MM.1S (cell line): Measurements from ENCODE around the gene IFIT1.

Source experiments
- DNase-seq: peaks from one replicate; pipeline ENCODE4 v3.0.0-alpha.2; 2015
- H2AFZ ChIP-seq: fragments of 300-600 bp; sonication (generic); 2 replicates; pipeline ENCODE4 v1.6.0; 2016; ENCODE audit warnings: antibody characterized with exemption, low read length
- H3F3A ChIP-seq: fragments of 300-600 bp; sonication (generic); 2 replicates; pipeline ENCODE4 v1.6.1; 2016; ENCODE audit warnings: mild to moderate bottlenecking, antibody characterized with exemption, low read length, moderate library complexity, mixed read lengths; ENCODE audit not compliant: insufficient read depth
- H3K27ac ChIP-seq: fragments of 300-600 bp; sonication (generic); 2 replicates; pipeline ENCODE4 v1.5.1; 2016; ENCODE audit warnings: mild to moderate bottlenecking, low read length
- H3K27me3 ChIP-seq: fragments of 300-600 bp; sonication (generic); replicated peaks from 2 replicates; pipeline ENCODE4 v1.6.0; 2016; ENCODE audit warnings: low read length; ENCODE audit not compliant: insufficient read depth
- H3K36me3 ChIP-seq: fragments of 300-600 bp; sonication (generic); replicated peaks from 2 replicates; pipeline ENCODE4 v1.6.1; 2016; ENCODE audit warnings: mild to moderate bottlenecking, low read length, mixed read lengths; ENCODE audit not compliant: insufficient read depth
- H3K4me1 ChIP-seq: fragments of 300-600 bp; sonication (generic); 2 replicates; pipeline ENCODE4 v1.6.1; 2016; ENCODE audit warnings: low read length, mixed read lengths
- H3K4me2 ChIP-seq: fragments of 300-600 bp; sonication (generic); 2 replicates; pipeline ENCODE4 v1.6.0; 2016; ENCODE audit warnings: low read depth, low read length
- H3K4me3 ChIP-seq: fragments of 300-600 bp; sonication (generic); 2 replicates; pipeline ENCODE4 v1.5.1; 2016; ENCODE audit warnings: low read length, mixed read lengths
- H3K79me2 ChIP-seq: fragments of 300-600 bp; sonication (generic); 2 replicates; pipeline ENCODE4 v1.6.1; 2016; ENCODE audit warnings: mixed run types, low read length, mixed read lengths
- H3K9ac ChIP-seq: fragments of 300-600 bp; sonication (generic); 2 replicates; pipeline ENCODE4 v1.6.1; 2016; ENCODE audit warnings: low read length, mixed read lengths
- H3K9me2 ChIP-seq: fragments of 300-600 bp; sonication (generic); replicated peaks from 2 replicates; pipeline ENCODE4 v1.6.1; 2016; ENCODE audit warnings: mild to moderate bottlenecking, low read length, mixed read lengths; ENCODE audit not compliant: insufficient read depth
- H3K9me3 ChIP-seq: fragments of 300-600 bp; sonication (generic); replicated peaks from 2 replicates; pipeline ENCODE4 v1.6.1; 2016; ENCODE audit warnings: mild to moderate bottlenecking, low read length, mixed read lengths; ENCODE audit not compliant: insufficient read depth
- H4K20me1 ChIP-seq: fragments of 300-600 bp; sonication (generic); 2 replicates; pipeline ENCODE4 v1.6.1; 2016; ENCODE audit warnings: mild to moderate bottlenecking, low read length, moderate library complexity, mixed read lengths; ENCODE audit not compliant: insufficient read depth
- EZH2 ChIP-seq: fragments of 300-600 bp; sonication (generic); optimal IDR thresholded peaks from 2 replicates; pipeline ENCODE3; 2017; ENCODE audit warnings: low read depth, mild to moderate bottlenecking, antibody characterized with exemption, low read length, mixed read lengths
- EZH2phosphoT487 ChIP-seq: fragments of 300-600 bp; sonication (generic); IDR thresholded peaks from 2 replicates; pipeline ENCODE4 v1.6.1; 2018; ENCODE audit warnings: antibody characterized with exemption, low read length
- TF ChIP-seq, protein P1 (sequence below): fragments of 300-600 bp; sonication (generic); IDR thresholded peaks from 2 replicates; pipeline ENCODE4 v1.5.1; 2016; ENCODE audit warnings: antibody characterized with exemption, low read length, mixed read lengths

IFIT1 gene

DNA sequence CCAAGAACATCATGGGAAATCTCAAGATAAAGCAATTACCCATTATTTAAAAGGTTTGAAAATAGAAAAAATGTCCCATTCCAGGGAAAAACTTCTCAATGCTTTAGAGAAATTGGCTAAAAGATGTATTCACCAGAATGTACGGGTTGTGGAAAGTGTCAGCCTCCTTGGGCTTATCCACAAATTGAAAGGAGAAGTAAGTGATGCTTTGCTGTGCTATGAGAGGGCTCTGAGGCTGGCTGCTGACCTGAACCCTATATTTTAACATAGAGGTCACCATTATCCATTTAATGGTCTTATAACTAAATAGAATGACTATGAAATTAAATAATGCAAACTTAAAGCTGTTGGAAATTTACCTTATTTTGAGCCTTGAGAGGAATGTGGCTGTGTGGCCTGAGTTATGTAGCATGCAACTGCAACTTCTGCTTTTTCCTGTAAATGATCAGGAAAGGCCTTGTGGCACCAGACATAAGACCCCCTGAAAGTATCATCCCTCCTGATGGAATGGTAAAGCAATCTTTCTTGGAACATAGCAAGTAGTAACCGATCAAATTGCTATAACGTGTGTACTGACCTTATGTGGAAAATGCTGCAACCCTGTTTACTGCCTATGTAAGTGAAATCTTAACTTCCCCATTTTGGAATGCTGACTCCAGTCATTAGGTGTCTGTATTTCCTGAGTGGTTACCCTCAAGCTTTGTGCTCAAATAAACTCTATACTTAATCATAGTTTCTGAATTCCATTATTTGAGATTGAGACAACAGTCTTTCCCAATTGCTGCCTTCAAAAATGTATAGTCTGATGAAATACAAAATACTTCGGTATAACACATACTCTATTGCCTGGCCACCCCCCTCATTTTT is 7.7 kb upstream of the IFIT1 start:
- no peak overlapping the region for H2AFZ ChIP-seq
- H3K4me1 ChIP-seq, result no peaks in the 10 kb centered on the region
- H3K27me3 ChIP-seq, result no peaks in the 10 kb centered on the region
- no peak for DNase-seq
- no peaks in the 10 kb centered on the region for H3F3A ChIP-seq
- no peak for TF ChIP-seq EZH2phosphoT487
- TF ChIP-seq EZH2, result no peak
- TF ChIP-seq, protein P1, sequence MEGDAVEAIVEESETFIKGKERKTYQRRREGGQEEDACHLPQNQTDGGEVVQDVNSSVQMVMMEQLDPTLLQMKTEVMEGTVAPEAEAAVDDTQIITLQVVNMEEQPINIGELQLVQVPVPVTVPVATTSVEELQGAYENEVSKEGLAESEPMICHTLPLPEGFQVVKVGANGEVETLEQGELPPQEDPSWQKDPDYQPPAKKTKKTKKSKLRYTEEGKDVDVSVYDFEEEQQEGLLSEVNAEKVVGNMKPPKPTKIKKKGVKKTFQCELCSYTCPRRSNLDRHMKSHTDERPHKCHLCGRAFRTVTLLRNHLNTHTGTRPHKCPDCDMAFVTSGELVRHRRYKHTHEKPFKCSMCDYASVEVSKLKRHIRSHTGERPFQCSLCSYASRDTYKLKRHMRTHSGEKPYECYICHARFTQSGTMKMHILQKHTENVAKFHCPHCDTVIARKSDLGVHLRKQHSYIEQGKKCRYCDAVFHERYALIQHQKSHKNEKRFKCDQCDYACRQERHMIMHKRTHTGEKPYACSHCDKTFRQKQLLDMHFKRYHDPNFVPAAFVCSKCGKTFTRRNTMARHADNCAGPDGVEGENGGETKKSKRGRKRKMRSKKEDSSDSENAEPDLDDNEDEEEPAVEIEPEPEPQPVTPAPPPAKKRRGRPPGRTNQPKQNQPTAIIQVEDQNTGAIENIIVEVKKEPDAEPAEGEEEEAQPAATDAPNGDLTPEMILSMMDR, result no peak
- H3K9me2 ChIP-seq, result no peaks in the 10 kb centered on the region
- H3K79me2 ChIP-seq, result no peaks in the 10 kb centered on the region
- H3K4me3 ChIP-seq, result no peak overlapping the region
- no peak overlapping the region for H3K9ac ChIP-seq
- H3K4me2 ChIP-seq, result no peak overlapping the region
- H3K27ac ChIP-seq, result no peak overlapping the region
- H3K36me3 ChIP-seq, result no peaks in the 10 kb centered on the region
- H3K9me3 ChIP-seq, result no peaks in the 10 kb centered on the region
- no peaks in the 10 kb centered on the region for H4K20me1 ChIP-seq

DNA sequence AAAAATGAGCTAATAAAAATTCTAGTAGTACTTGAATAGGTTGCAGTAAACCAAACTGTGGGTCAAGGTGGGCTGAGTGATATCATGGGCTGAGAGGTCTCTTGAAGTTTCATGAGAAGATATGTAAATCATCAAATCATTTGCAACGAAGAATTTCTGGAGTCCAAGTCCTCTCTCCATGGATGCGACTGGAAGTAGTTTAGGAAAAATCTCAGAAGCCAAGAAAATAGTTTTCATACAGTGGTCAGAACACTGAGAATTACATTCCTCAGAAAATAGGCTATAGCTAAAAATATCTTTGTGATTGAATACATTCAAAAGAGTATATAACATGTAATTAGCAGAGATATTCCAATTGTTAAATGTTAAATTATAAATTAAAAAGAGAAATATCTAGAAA is 3.6 kb upstream of the IFIT1 start:
- H3K9ac ChIP-seq, result no peak overlapping the region
- H3K27me3 ChIP-seq, result no peaks in the 10 kb centered on the region
- no peak overlapping the region for H3K27ac ChIP-seq
- no peak for TF ChIP-seq EZH2
- TF ChIP-seq, protein P1, result no peak
- no peak for TF ChIP-seq EZH2phosphoT487
- H3K79me2 ChIP-seq, result no peaks in the 10 kb centered on the region
- H2AFZ ChIP-seq, result no peak overlapping the region
- no peak overlapping the region for H3K4me2 ChIP-seq
- no peaks in the 10 kb centered on the region for H3K9me2 ChIP-seq
- no peaks in the 10 kb centered on the region for H3K36me3 ChIP-seq
- H3K4me3 ChIP-seq, result no peak overlapping the region
- H3F3A ChIP-seq, result peaks cover 28% of the 10 kb centered on the region
- H3K4me1 ChIP-seq, result peaks cover 19% of the 10 kb centered on the region
- DNase-seq, result no peak
- no peaks in the 10 kb centered on the region for H4K20me1 ChIP-seq
- no peaks in the 10 kb centered on the region for H3K9me3 ChIP-seq

DNA sequence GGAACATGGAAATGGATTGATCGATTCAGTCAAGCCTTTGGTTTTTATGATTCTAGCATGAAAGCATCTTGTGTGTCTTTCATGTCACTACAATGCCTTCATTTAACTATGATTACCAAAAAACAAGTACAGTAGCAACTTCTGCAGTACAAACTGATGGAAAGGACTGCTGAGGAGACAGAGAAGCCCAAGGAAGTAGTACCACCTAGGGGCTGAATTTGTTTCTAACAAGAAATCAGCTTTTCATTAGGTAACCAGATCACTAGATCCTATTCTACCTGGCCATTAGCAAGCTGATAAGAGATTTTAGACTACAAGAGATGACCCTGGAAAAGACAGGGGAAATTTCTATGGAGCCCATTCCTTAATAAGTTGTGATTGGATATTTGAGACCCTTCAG is 3.2 kb upstream of the IFIT1 start:
- no peak overlapping the region for H3K9ac ChIP-seq
- H3K4me1 ChIP-seq, result peaks cover 23% of the 10 kb centered on the region
- H3K27ac ChIP-seq, result no peak overlapping the region
- no peaks in the 10 kb centered on the region for H3K79me2 ChIP-seq
- TF ChIP-seq, protein P1, result peak; percentile 39
- TF ChIP-seq EZH2phosphoT487, result no peak
- no peaks in the 10 kb centered on the region for H4K20me1 ChIP-seq
- H3F3A ChIP-seq, result peaks cover 28% of the 10 kb centered on the region
- H3K27me3 ChIP-seq, result no peaks in the 10 kb centered on the region
- H3K36me3 ChIP-seq, result no peaks in the 10 kb centered on the region
- no peak overlapping the region for H3K4me3 ChIP-seq
- no peaks in the 10 kb centered on the region for H3K9me3 ChIP-seq
- H2AFZ ChIP-seq, result no peak overlapping the region
- no peak overlapping the region for H3K4me2 ChIP-seq
- H3K9me2 ChIP-seq, result no peaks in the 10 kb centered on the region
- DNase-seq, result peak; percentile 56
